MM.1S (cell line): ENCODE data around the gene ASIC1.

Experiments used
- EZH2 ChIP-seq: fragments of 300-600 bp; sonication (generic); optimal IDR thresholded peaks from 2 replicates; pipeline ENCODE3; 2017; ENCODE audit warnings: low read depth, mild to moderate bottlenecking, antibody characterized with exemption, low read length, mixed read lengths
- EZH2phosphoT487 ChIP-seq: fragments of 300-600 bp; sonication (generic); IDR thresholded peaks from 2 replicates; pipeline ENCODE4 v1.6.1; 2018; ENCODE audit warnings: antibody characterized with exemption, low read length
- TF ChIP-seq, protein P1 (sequence below): fragments of 300-600 bp; sonication (generic); IDR thresholded peaks from 2 replicates; pipeline ENCODE4 v1.5.1; 2016; ENCODE audit warnings: antibody characterized with exemption, low read length, mixed read lengths

DNA sequence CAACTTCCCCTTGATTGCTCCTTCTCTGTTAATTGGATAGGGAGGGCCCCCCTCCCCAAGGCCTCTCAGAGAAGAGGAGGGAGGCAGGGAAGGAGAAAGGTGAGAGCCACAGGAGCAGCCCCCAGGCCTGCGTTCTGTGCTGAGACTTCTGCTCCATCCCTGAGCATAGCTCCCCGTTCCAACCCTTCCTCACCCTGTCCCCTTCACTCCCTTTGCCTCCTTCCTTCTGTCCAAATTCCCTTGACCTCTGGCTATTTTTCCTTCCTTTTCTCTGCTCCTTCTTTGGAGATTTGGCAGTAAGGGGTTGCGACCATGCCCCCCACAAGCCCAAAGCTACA lies 788 bp upstream of the ASIC1 start:
- TF ChIP-seq, protein P1, sequence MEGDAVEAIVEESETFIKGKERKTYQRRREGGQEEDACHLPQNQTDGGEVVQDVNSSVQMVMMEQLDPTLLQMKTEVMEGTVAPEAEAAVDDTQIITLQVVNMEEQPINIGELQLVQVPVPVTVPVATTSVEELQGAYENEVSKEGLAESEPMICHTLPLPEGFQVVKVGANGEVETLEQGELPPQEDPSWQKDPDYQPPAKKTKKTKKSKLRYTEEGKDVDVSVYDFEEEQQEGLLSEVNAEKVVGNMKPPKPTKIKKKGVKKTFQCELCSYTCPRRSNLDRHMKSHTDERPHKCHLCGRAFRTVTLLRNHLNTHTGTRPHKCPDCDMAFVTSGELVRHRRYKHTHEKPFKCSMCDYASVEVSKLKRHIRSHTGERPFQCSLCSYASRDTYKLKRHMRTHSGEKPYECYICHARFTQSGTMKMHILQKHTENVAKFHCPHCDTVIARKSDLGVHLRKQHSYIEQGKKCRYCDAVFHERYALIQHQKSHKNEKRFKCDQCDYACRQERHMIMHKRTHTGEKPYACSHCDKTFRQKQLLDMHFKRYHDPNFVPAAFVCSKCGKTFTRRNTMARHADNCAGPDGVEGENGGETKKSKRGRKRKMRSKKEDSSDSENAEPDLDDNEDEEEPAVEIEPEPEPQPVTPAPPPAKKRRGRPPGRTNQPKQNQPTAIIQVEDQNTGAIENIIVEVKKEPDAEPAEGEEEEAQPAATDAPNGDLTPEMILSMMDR = no peak
- TF ChIP-seq EZH2 (no peak), EZH2phosphoT487 (no peak)
